GM23248 (cell line): Measurements from ENCODE around the gene GIGYF2. TPM values are rescaled to one million over a fixed set of nuclear protein-coding genes. Genes with fewer than 3 reads are reported as not detected.

Source experiments
- DNase-seq: peaks from one replicate; pipeline ENCODE4 v3.0.0-alpha.2; 2015
- H2AFZ ChIP-seq: fragments of 200-600 bp; sonication (generic); 2 replicates; pipeline ENCODE4 v1.6.1; 2016; ENCODE audit warnings: antibody characterized with exemption
- H3F3A ChIP-seq: fragments of 200-600 bp; sonication (generic); 2 replicates; pipeline ENCODE4 v1.6.1; 2016; ENCODE audit warnings: mild to moderate bottlenecking, antibody characterized with exemption, mixed run types; ENCODE audit not compliant: insufficient read depth
- H3K27ac ChIP-seq: fragments of 200-600 bp; sonication (generic); 2 replicates; pipeline ENCODE4 v1.5.1; 2016; ENCODE audit warnings: mild to moderate bottlenecking
- H3K27me3 ChIP-seq: fragments of 200-600 bp; sonication (generic); replicated peaks from 2 replicates; pipeline ENCODE4 v1.6.1; 2016; ENCODE audit warnings: mild to moderate bottlenecking; ENCODE audit not compliant: insufficient read depth
- H3K36me3 ChIP-seq: fragments of 200-600 bp; sonication (generic); 2 replicates; pipeline ENCODE4 v1.6.1; 2016; ENCODE audit warnings: low read depth, mild to moderate bottlenecking
- H3K4me1 ChIP-seq: fragments of 200-600 bp; sonication (generic); 2 replicates; pipeline ENCODE4 v1.6.1; 2016; ENCODE audit warnings: mild to moderate bottlenecking; ENCODE audit not compliant: insufficient read depth
- H3K4me2 ChIP-seq: fragments of 200-600 bp; sonication (generic); one replicate; pipeline ENCODE4 v1.6.1; 2016; ENCODE audit warnings: mild to moderate bottlenecking; ENCODE audit not compliant: unreplicated experiment
- H3K4me3 ChIP-seq: fragments of 200-600 bp; sonication (generic); 2 replicates; pipeline ENCODE4 v1.5.1; 2016; ENCODE audit warnings: mild to moderate bottlenecking
- H3K79me2 ChIP-seq: fragments of 200-600 bp; sonication (generic); 2 replicates; pipeline ENCODE4 v1.6.1; 2016; ENCODE audit warnings: mild to moderate bottlenecking; ENCODE audit not compliant: insufficient read depth
- H3K9ac ChIP-seq: fragments of 200-600 bp; sonication (generic); 2 replicates; pipeline ENCODE4 v1.6.1; 2016; ENCODE audit warnings: mild to moderate bottlenecking
- H3K9me2 ChIP-seq: fragments of 200-600 bp; sonication (generic); 2 replicates; pipeline ENCODE4 v1.6.1; 2016; ENCODE audit warnings: mixed run types, mild to moderate bottlenecking, moderate library complexity; ENCODE audit not compliant: insufficient read depth
- H3K9me3 ChIP-seq: fragments of 200-600 bp; sonication (generic); one replicate; pipeline ENCODE4 v1.6.1; 2017; ENCODE audit warnings: low read depth
- H4K20me1 ChIP-seq: fragments of 200-600 bp; sonication (generic); 2 replicates; pipeline ENCODE4 v1.6.0; 2016; ENCODE audit not compliant: insufficient read depth
- EZH2 ChIP-seq: fragments of 200-600 bp; sonication (generic); IDR thresholded peaks from 2 replicates; pipeline ENCODE4 v1.6.1; 2018; ENCODE audit warnings: antibody characterized with exemption, mild to moderate bottlenecking; ENCODE audit not compliant: insufficient read depth, poor library complexity, severe bottlenecking
- EZH2phosphoT487 ChIP-seq: fragments of 200-600 bp; sonication (generic); IDR thresholded peaks from 2 replicates; pipeline ENCODE4 v1.6.1; 2018; ENCODE audit warnings: antibody characterized with exemption, moderate library complexity, mild to moderate bottlenecking, low read depth; ENCODE audit not compliant: insufficient read depth
- WGBS, 2 experiments: methylation state at CpG; one replicate each; pipeline ENCODE4 v1.1.6; 2015 to 2017; ENCODE audit warnings: low lambda C conversion rate in 2 of 2, low coverage in 1 of 2; ENCODE audit errors: missing lambda C conversion rate in 2 of 2; 5-methylcytosine and 5-hydroxymethylcytosine counted together
- in situ Hi-C: fragments of 300-500 bp; cut with MboI; formaldehyde crosslinking; loops from 2 replicates; pipeline ENCODE4 v1.15.0; 2020
- polyA plus RNA-seq: library from polyadenylated mRNA; unstranded; fragments of >200 nt; fragmentation: Nextera tagmentation; extraction: Ambion mirVana; gene quantifications from 2 replicates; pipeline ENCODE4 v1.2.1, GENCODE V29; 2016
- total RNA-seq: library from RNA; depleted of rRNA; stranded (reverse); fragments of >200 nt; shearing (Covaris generic); gene quantifications from 2 replicates; pipeline ENCODE4 v1.2.3, GENCODE V29; 2014

GIGYF2 gene
- total and polyA plus RNA-seq, 2 experiments from 2014 or later, result 27.2 to 35.2 TPM

DNA sequence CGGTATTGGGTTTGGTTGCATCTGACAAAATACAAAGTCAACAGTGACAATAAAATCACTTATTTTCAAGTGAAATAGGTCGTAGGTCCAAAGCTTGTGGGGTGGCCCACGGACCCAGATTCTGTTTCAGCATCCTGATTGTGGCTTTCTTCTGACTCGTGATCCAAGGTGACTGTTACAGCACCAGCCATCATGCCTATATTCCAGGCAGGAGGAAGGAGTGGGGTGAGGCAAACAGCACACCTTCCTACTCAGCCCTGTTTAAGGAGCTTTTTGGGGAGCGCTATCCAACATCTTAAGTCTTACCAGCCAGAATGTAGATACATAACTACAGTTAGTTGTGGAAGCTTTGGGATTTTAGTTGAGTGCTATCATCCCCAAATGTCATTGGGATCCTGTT lies 164.2 kb downstream of the GIGYF2 start:
- Histone ChIP-seq H4K20me1 (no peaks in the 10 kb centered on the region), H3K4me1 (no peaks in the 10 kb centered on the region), H3K27ac (no peak overlapping the region), H2AFZ (no peak overlapping the region), H3K9me3 (no peaks in the 10 kb centered on the region), H3K9me2 (no peaks in the 10 kb centered on the region), H3K4me3 (no peak overlapping the region), H3F3A (no peaks in the 10 kb centered on the region), H3K79me2 (no peaks in the 10 kb centered on the region), H3K4me2 (no peak overlapping the region), H3K27me3 (no peaks in the 10 kb centered on the region), H3K9ac (no peak overlapping the region), H3K36me3 (peaks cover 34% of the 10 kb centered on the region)
- in situ Hi-C loops, result no loop called here
- 98 to 99% methylated on average over 5 of the region's 5 CpGs for WGBS, 2 experiments
- no peak for DNase-seq
- TF ChIP-seq EZH2phosphoT487 (no peak), EZH2 (no peak)

DNA sequence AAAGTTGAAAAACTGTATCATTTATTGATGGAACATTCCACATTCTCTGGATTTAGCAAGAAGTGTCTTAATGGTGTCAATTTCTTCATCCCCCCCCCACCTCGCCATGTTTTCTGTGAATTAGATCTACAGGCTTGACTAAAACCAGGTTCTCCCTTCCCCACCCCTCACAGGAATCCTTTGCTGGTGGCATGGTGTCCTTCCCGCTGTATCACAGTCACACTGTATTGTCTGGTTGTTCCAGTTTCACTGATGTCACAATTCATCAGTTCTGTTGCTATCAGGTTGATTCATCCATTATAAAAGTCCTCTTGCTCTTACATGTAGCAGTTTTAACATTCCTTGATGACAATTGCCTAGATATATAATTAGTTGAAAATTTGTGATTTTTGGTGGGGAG lies 166.9 kb downstream of the GIGYF2 start:
- no peaks in the 10 kb centered on the region for H3K27me3 ChIP-seq
- no peaks in the 10 kb centered on the region for H3K79me2 ChIP-seq
- H4K20me1 ChIP-seq, result no peaks in the 10 kb centered on the region
- no peak overlapping the region for H3K4me3 ChIP-seq
- in situ Hi-C loops, result no loop called here
- H3K4me2 ChIP-seq, result no peak overlapping the region
- H2AFZ ChIP-seq, result no peak overlapping the region
- no peaks in the 10 kb centered on the region for H3K4me1 ChIP-seq
- WGBS, 2 experiments, result 97% methylated on average over 2 of the region's 2 CpGs
- peaks cover 9% of the 10 kb centered on the region; the same call in 1 of the 2 replicates for H3K36me3 ChIP-seq
- H3K9me3 ChIP-seq, result no peaks in the 10 kb centered on the region
- TF ChIP-seq EZH2phosphoT487 (no peak), EZH2 (no peak)
- H3F3A ChIP-seq, result no peaks in the 10 kb centered on the region
- no peak for DNase-seq
- no peak overlapping the region for H3K27ac ChIP-seq
- no peaks in the 10 kb centered on the region for H3K9me2 ChIP-seq
- H3K9ac ChIP-seq, result no peak overlapping the region

DNA sequence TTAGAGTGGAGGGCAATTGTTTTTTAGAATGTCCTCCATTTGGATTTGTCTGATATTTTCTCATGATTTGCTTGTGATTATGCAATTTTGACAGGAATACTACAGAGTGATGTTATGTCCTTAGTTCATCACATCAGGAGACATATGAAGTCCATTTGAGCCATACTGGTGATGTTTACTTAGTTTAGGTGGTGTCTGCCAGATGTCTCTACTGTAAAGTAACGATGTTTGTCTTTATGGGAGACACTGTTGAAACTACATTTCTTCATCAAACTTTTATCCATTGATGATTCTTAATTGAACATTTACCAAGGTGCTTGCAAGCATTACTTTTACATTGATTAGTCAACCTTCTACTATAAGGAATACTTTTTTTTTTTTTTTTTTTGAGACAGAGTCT lies 168.0 kb downstream of the GIGYF2 start:
- no peak overlapping the region for H2AFZ ChIP-seq
- no peak overlapping the region for H3K9ac ChIP-seq
- no peaks in the 10 kb centered on the region for H3K4me1 ChIP-seq
- no peaks in the 10 kb centered on the region for H3K27me3 ChIP-seq
- H3K27ac ChIP-seq, result no peak overlapping the region
- no peak for TF ChIP-seq EZH2phosphoT487
- no peak for TF ChIP-seq EZH2
- in situ Hi-C loops, result no loop called here
- H3K36me3 ChIP-seq, result peaks cover 4% of the 10 kb centered on the region; the same call in 1 of the 2 replicates
- H3F3A ChIP-seq, result no peaks in the 10 kb centered on the region
- no peak overlapping the region for H3K4me2 ChIP-seq
- WGBS, 2 experiments, result 80 to 88% methylated on average over 1 of the region's 1 CpG
- no peak for DNase-seq
- H3K79me2 ChIP-seq, result no peaks in the 10 kb centered on the region
- no peaks in the 10 kb centered on the region for H3K9me2 ChIP-seq
- no peak overlapping the region for H3K4me3 ChIP-seq
- H4K20me1 ChIP-seq, result no peaks in the 10 kb centered on the region
- no peaks in the 10 kb centered on the region for H3K9me3 ChIP-seq

DNA sequence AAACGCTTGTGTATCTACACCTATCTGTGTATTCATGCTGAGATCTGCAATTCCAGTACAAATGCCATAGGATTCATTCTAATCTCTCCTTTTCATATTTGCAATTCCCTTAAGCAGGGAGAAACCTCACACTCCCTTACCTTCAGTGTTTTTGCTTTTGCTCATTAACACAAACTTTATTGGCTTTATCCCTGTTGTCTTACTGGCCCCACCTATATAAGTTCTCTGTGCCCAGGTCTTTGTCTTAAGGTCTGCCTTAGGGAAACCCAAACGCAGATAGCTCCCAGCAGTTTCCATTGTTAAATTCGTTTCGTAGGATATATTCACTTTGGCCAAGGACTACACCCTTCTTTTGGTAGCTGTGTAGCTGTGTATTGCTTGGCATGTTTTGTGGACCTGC lies 169.0 kb downstream of the GIGYF2 start:
- TF ChIP-seq EZH2, result no peak
- no peak for TF ChIP-seq EZH2phosphoT487
- Histone ChIP-seq H3K4me2 (no peak overlapping the region), H3F3A (no peaks in the 10 kb centered on the region), H3K36me3 (no peaks in the 10 kb centered on the region; the same call in 1 of the 2 replicates), H3K9me3 (no peaks in the 10 kb centered on the region), H3K4me3 (no peak overlapping the region), H4K20me1 (no peaks in the 10 kb centered on the region), H3K27ac (no peak overlapping the region), H3K27me3 (no peaks in the 10 kb centered on the region), H2AFZ (no peak overlapping the region), H3K9me2 (no peaks in the 10 kb centered on the region), H3K9ac (no peak overlapping the region), H3K79me2 (no peaks in the 10 kb centered on the region), H3K4me1 (no peaks in the 10 kb centered on the region)
- WGBS, 2 experiments, result 83 to 94% methylated on average over 4 of the region's 4 CpGs
- in situ Hi-C loops, result no loop called here
- no peak for DNase-seq
